COLO668 (cell line): ENCODE measurements around the gene GZMB.
"Not testable (repeated sequence)": the region's sequence is repeated elsewhere in the genome, so short reads cannot be mapped to it uniquely, and the experiment has no call there.

Source experiments
- DNase-seq: peaks from one replicate; lab custom pipeline; 2025; ENCODE audit not compliant: unreplicated experiment; lab: John Stamatoyannopoulos, UW

The GZMB gene

GRCh38 chr14:24634158-24634557 lies at the start of gene GZMB:
TSS of gene GZMB (minus strand) at chr14:24634190. CDS start at chr14:24634160, 30 bp downstream.
- DNase-seq: no peak

GRCh38 chr14:24681056-24681455 lies 47.1 kb upstream of the GZMB start:
- no peak for DNase-seq

- no peak for DNase-seq
Measured at GRCh38 chr14:24680516-24680915, 46.5 kb upstream of the GZMB start.

GRCh38 chr14:24679248-24679961 lies 45.4 kb upstream of the GZMB start:
- no peak for DNase-seq

- DNase-seq: peak; percentile 78
Measured at GRCh38 chr14:24678801-24679247, 44.8 kb upstream of the GZMB start.

GRCh38 chr14:24677956-24678355 lies 44.0 kb upstream of the GZMB start:
- no peak for DNase-seq

- no peak for DNase-seq
Measured at GRCh38 chr14:24674204-24674970, 40.4 kb upstream of the GZMB start.

- no peak for DNase-seq
Measured at GRCh38 chr14:24673534-24674203, 39.7 kb upstream of the GZMB start.

- no peak for DNase-seq
Measured at GRCh38 chr14:24673059-24673458, 39.1 kb upstream of the GZMB start.

GRCh38 chr14:24670594-24670993 lies 36.6 kb upstream of the GZMB start:
- DNase-seq: no peak

- DNase-seq: no peak
Measured at GRCh38 chr14:24669651-24670050, 35.7 kb upstream of the GZMB start.

GRCh38 chr14:24665440-24665991 lies 31.5 kb upstream of the GZMB start:
- DNase-seq: no peak

- no peak for DNase-seq
Measured at GRCh38 chr14:24664366-24664765, 30.4 kb upstream of the GZMB start.

- DNase-seq: no peak
Measured at GRCh38 chr14:24662753-24663152, 28.8 kb upstream of the GZMB start.

GRCh38 chr14:24659916-24660570 lies 26.1 kb upstream of the GZMB start:
- DNase-seq: no peak

GRCh38 chr14:24648361-24648760 lies 14.4 kb upstream of the GZMB start:
- DNase-seq: not testable (repeated sequence)

- DNase-seq: no peak
Measured at GRCh38 chr14:24639905-24640304, 5.9 kb upstream of the GZMB start.

- DNase-seq: no peak
Measured at GRCh38 chr14:24639270-24639669, 5.3 kb upstream of the GZMB start.

GRCh38 chr14:24633353-24633752 lies 637 bp downstream of the GZMB start:
- no peak for DNase-seq

GRCh38 chr14:24632761-24633160 lies 1.2 kb downstream of the GZMB start:
- no peak for DNase-seq

- no peak for DNase-seq
Measured at GRCh38 chr14:24632336-24632735, 1.7 kb downstream of the GZMB start.
